Gastroesophageal sphincter (tissue), 4 donors: ENCODE measurements around the gene CDH13. TPM values are rescaled to one million over a fixed set of nuclear protein-coding genes. Genes with fewer than 3 reads are reported as not detected.

Experiments used
- ATAC-seq: fragments of 150-250 bp; one replicate; pipeline ENCODE4 v1.9.1; 2016; ENCODE audit warnings: mild to moderate bottlenecking, moderate library complexity
- H3K27ac ChIP-seq, 4 donors: fragments of 200-600 bp; sonication (generic) in 3 of 4; 1 replicate in 3 of 4; 2 replicates in 1 of 4; pipeline ENCODE4 v1.5.1; 2016 to 2019
- H3K27me3 ChIP-seq: fragments of 200-600 bp; sonication (generic); one replicate; pipeline ENCODE4 v1.5.1; 2019
- H3K36me3 ChIP-seq, 2 donors: fragments of 200-600 bp; sonication (generic); one replicate each; pipeline ENCODE4 v1.5.1; 2019; ENCODE audit warnings: control low read depth in 1 of 2
- H3K4me1 ChIP-seq, 3 donors: fragments of 200-600 bp; sonication (generic); 1 replicate in 2 of 3; 2 replicates in 1 of 3; pipeline ENCODE4 v1.5.1; 2016 to 2019; ENCODE audit warnings: control low read depth in 2 of 3
- H3K4me3 ChIP-seq, 2 donors: fragments of 200-600 bp; sonication (generic); one replicate each; pipeline ENCODE4 v1.5.1; 2019; ENCODE audit warnings: mild to moderate bottlenecking in 1 of 2, moderate library complexity in 1 of 2
- H3K9me3 ChIP-seq, 3 donors: fragments of 200-600 bp; sonication (generic); one replicate each; pipeline ENCODE4 v1.5.1; 2017 to 2019; ENCODE audit warnings: control low read depth in 2 of 3
- CTCF ChIP-seq, 4 experiments: fragments of 200-600 bp in 2 of 4; fragments of 450-650 bp in 2 of 4; sonication (generic) in 1 of 4; IDR thresholded peaks; one replicate each; pipeline ENCODE4 v1.5.1; 2017 to 2019; ENCODE audit warnings: antibody characterized with exemption in 4 of 4, mild to moderate bottlenecking in 2 of 4, moderate library complexity in 2 of 4
- EP300 ChIP-seq: sonication (generic); formaldehyde crosslinking; IDR thresholded peaks from one replicate; pipeline ENCODE4 v1.6.1; 2017; ENCODE audit warnings: antibody characterized with exemption, mild to moderate bottlenecking
- POLR2A ChIP-seq, 2 donors: fragments of 450-650 bp; IDR thresholded peaks; one replicate each; pipeline ENCODE4 v1.6.1; 2017; ENCODE audit warnings: antibody characterized with exemption in 2 of 2, mild to moderate bottlenecking in 2 of 2, moderate library complexity in 1 of 2
- POLR2AphosphoS5 ChIP-seq: sonication (generic); formaldehyde crosslinking; IDR thresholded peaks from one replicate; pipeline ENCODE4 v1.6.1; 2017; ENCODE audit warnings: antibody characterized with exemption
- WGBS, 2 donors: methylation state at CpG; one replicate each; pipeline ENCODE4 v1.1.5; 2018; ENCODE audit warnings: low coverage in 1 of 2; 5-methylcytosine and 5-hydroxymethylcytosine counted together
- total RNA-seq, 4 donors: library from RNA; depleted of rRNA; stranded (reverse); fragments of >200 nt; gene quantifications; one replicate each; pipeline ENCODE4 v1.1.0, GENCODE V29; 2016

Gene CDH13
- total RNA-seq, 4 donors from 2014 or later, result 4.2 to 22.3 (median 11.4) TPM

- Histone ChIP-seq H3K27ac (no peak overlapping the region), H3K36me3 (no peaks in the 10 kb centered on the region), H3K27me3 (no peaks in the 10 kb centered on the region), H3K9me3 (no peaks in the 10 kb centered on the region), H3K4me3 (no peak overlapping the region), H3K4me1 (no peaks in the 10 kb centered on the region)
- TF ChIP-seq POLR2AphosphoS5, result no peak
- ATAC-seq, result no peak
- WGBS, 2 donors, result 66 to 69% methylated on average over 5 to 7 of the region's 7 CpGs
These were observed 846.2 kb downstream of the CDH13 start for GRCh38 chr16:83472776-83473501.

DNA sequence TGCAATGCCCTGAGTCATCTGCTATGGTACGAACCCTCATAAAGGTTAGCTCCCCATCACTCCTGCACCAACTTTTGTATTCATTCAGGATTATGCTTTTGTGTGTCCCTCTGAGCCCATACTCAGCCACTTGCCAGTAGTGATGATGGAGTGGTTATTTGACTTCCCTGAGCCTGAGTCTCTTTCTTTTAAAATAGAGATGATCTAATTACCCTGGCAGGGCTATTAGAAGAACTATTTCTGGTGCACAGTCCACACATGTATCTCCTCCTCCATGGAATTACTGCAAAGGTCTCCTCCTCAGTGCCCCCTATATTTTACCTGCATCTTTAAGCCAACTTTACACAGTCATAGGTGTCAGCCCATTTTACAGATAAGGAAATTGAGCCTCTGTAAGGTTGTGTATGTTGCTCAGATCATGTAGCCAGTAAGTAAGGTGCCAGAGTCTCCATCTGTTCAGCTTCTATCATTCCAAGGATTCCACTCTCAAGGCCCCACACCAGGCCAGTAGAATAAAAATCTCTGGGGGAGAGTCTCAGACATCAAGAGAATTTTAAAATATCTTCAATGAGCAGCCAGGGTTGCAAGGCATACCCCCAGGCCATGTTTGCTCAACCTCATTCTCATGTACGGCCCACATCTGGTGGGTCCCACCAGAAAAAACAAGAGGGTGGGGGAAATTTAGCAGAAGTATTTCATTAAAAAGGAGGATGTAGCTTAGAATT, 847.3 kb downstream of the CDH13 start:
- ATAC-seq, result no peak
- H3K27me3 ChIP-seq, result no peaks in the 10 kb centered on the region
- TF ChIP-seq POLR2AphosphoS5 (no peak), POLR2A (IDR thresholded peaks at IDR 0.05) (no peak), CTCF (IDR thresholded peaks at IDR 0.05) (no peak), EP300 (no peak)
- H3K27ac ChIP-seq, result no peak overlapping the region
- H3K4me1 ChIP-seq, result no peaks in the 10 kb centered on the region
- WGBS, 2 donors, result 45 to 93% methylated on average over 2 of the region's 2 CpGs
- H3K4me3 ChIP-seq, result no peak overlapping the region
- no peaks in the 10 kb centered on the region for H3K9me3 ChIP-seq
- no peaks in the 10 kb centered on the region for H3K36me3 ChIP-seq

- ATAC-seq, result no peak
- Histone ChIP-seq H3K4me1 (no peaks in the 10 kb centered on the region), H3K27me3 (no peaks in the 10 kb centered on the region), H3K36me3 (no peaks in the 10 kb centered on the region), H3K9me3 (no peaks in the 10 kb centered on the region), H3K27ac (no peak overlapping the region), H3K4me3 (no peak overlapping the region)
- 62% methylated on average over 2 of the region's 5 CpGs; no CpG with 5 or more reads in 1 of the 2 donors for WGBS, 2 donors
- TF ChIP-seq EP300 (no peak), POLR2AphosphoS5 (no peak), CTCF (IDR thresholded peaks at IDR 0.05) (no peak), POLR2A (IDR thresholded peaks at IDR 0.05) (no peak)
These were observed 848.3 kb downstream of the CDH13 start for GRCh38 chr16:83475108-83475507.

- no peak for ATAC-seq
These were observed 854.8 kb downstream of the CDH13 start for GRCh38 chr16:83481589-83481988.

More at GRCh38 chr16:83481589-83481988, 854.8 kb downstream of the CDH13 start:
- 50 to 80% methylated on average over 1 to 5 of the region's 7 CpGs for WGBS, 2 donors
- Histone ChIP-seq H3K36me3 (no peaks in the 10 kb centered on the region), H3K4me1 (no peaks in the 10 kb centered on the region), H3K9me3 (no peaks in the 10 kb centered on the region), H3K4me3 (no peak overlapping the region), H3K27me3 (no peaks in the 10 kb centered on the region), H3K27ac (no peak overlapping the region)
- no peak for TF ChIP-seq POLR2AphosphoS5
- no peak for TF ChIP-seq EP300
- no peak for TF ChIP-seq CTCF (IDR thresholded peaks at IDR 0.05)
- no peak for TF ChIP-seq POLR2A (IDR thresholded peaks at IDR 0.05)
